CD14-positive monocyte (primary cell): ENCODE results near the gene ALDH2. TPM values are rescaled to one million over a fixed set of nuclear protein-coding genes. Genes with fewer than 3 reads are reported as not detected.

ENCODE experiments used
- DNase-seq, 3 donors: peaks; one replicate each; pipeline ENCODE4 v3.0.0-alpha.2; 2011 to 2022
- H2AFZ ChIP-seq: 2 replicates; pipeline ENCODE4 v1.6.0; 2012; ENCODE audit warnings: mild to moderate bottlenecking, low read depth, low read length, inconsistent platforms; ENCODE audit not compliant: insufficient read depth, poor library complexity, severe bottlenecking
- H3K27ac ChIP-seq, 2 donors: 1 replicate in 1 of 2; 2 replicates in 1 of 2; pipeline ENCODE4 v1.5.1; 2012 to 2013; ENCODE audit warnings: low read length in 2 of 2, control low read depth in 1 of 2, inconsistent platforms in 1 of 2, low read depth in 1 of 2, mild to moderate bottlenecking in 1 of 2
- H3K27me3 ChIP-seq, 2 donors: one replicate each; pipeline versions ENCODE4 v1.6.0 to v1.6.1; 2011 to 2013; ENCODE audit warnings: low read length in 2 of 2; ENCODE audit not compliant: control insufficient read depth in 2 of 2, insufficient read depth in 2 of 2
- H3K36me3 ChIP-seq, 2 donors: replicated peaks in 1 of 2; 1 replicate in 1 of 2; 2 replicates in 1 of 2; pipeline versions ENCODE4 v1.5.1 to v1.6.1; 2012 to 2013; ENCODE audit warnings: low read length in 2 of 2, control low read depth in 1 of 2, inconsistent platforms in 1 of 2, mild to moderate bottlenecking in 1 of 2; ENCODE audit not compliant: insufficient read depth in 2 of 2, control insufficient read depth in 1 of 2
- H3K4me1 ChIP-seq, 2 donors: 1 replicate in 1 of 2; 2 replicates in 1 of 2; pipeline versions ENCODE4 v1.5.1 to v1.6.1; 2012 to 2013; ENCODE audit warnings: low read length in 2 of 2, control low read depth in 1 of 2, inconsistent platforms in 1 of 2, mild to moderate bottlenecking in 1 of 2, moderate library complexity in 1 of 2; ENCODE audit not compliant: insufficient read depth in 2 of 2, control insufficient read depth in 1 of 2
- H3K4me2 ChIP-seq: replicated peaks from 2 replicates; pipeline ENCODE3; 2012; ENCODE audit warnings: low read length, moderate library complexity, mild to moderate bottlenecking; ENCODE audit not compliant: poor library complexity, severe bottlenecking; ENCODE audit errors: extremely low read depth
- H3K4me3 ChIP-seq, 3 experiments: fragments of 200-600 bp in 1 of 3; sonication (generic) in 1 of 3; replicated peaks in 1 of 3; 1 replicate in 2 of 3; 2 replicates in 1 of 3; pipeline ENCODE4 v1.5.1; 2011 to 2013; ENCODE audit warnings: low read length in 3 of 3, mild to moderate bottlenecking in 3 of 3, control low read depth in 2 of 3, low read depth in 2 of 3, inconsistent platforms in 1 of 3, moderate library complexity in 1 of 3
- H3K79me2 ChIP-seq: 2 replicates; pipeline ENCODE4 v1.6.0; 2012; ENCODE audit warnings: mild to moderate bottlenecking, control low read depth, inconsistent platforms, low read length, moderate library complexity; ENCODE audit not compliant: insufficient read depth
- H3K9ac ChIP-seq: 2 replicates; pipeline ENCODE4 v1.6.0; 2017; ENCODE audit warnings: low read length, mild to moderate bottlenecking; ENCODE audit not compliant: insufficient read depth, poor library complexity, severe bottlenecking
- H3K9me3 ChIP-seq, 2 donors: replicated peaks in 1 of 2; 1 replicate in 1 of 2; 2 replicates in 1 of 2; pipeline versions ENCODE4 v1.5.1 to v1.6.1; 2012 to 2013; ENCODE audit warnings: low read length in 2 of 2, control low read depth in 1 of 2; ENCODE audit not compliant: control insufficient read depth in 1 of 2, insufficient read depth in 1 of 2
- H4K20me1 ChIP-seq: 2 replicates; pipeline ENCODE4 v1.6.0; 2012; ENCODE audit warnings: mild to moderate bottlenecking, low read length, control low read depth, moderate library complexity; ENCODE audit not compliant: insufficient read depth
- H3K27ac Mint-ChIP-seq, 7 donors: one replicate each; pipeline ENCODE4 v1.8.0; 2020; ENCODE audit warnings: mild to moderate bottlenecking in 7 of 7, mixed read lengths in 7 of 7, moderate library complexity in 6 of 7, inconsistent platforms in 2 of 7
- H3K27me3 Mint-ChIP-seq, 3 donors: one replicate each; pipeline ENCODE4 v1.8.0; 2021 to 2022; ENCODE audit warnings: low read depth in 3 of 3, mild to moderate bottlenecking in 3 of 3, mixed read lengths in 3 of 3, moderate library complexity in 3 of 3, inconsistent platforms in 1 of 3
- H3K36me3 Mint-ChIP-seq, 2 donors: one replicate each; pipeline ENCODE4 v1.8.0; 2020; ENCODE audit warnings: mixed read lengths in 2 of 2, inconsistent platforms in 1 of 2, mild to moderate bottlenecking in 1 of 2
- H3K4me1 Mint-ChIP-seq: one replicate; pipeline ENCODE4 v1.8.0; 2020; ENCODE audit warnings: mild to moderate bottlenecking, mixed read lengths
- H3K4me3 Mint-ChIP-seq, 2 donors: one replicate each; pipeline ENCODE4 v1.8.0; 2020; ENCODE audit warnings: mild to moderate bottlenecking in 2 of 2, mixed read lengths in 2 of 2, moderate library complexity in 1 of 2
- H3K9me3 Mint-ChIP-seq, 7 donors: one replicate each; pipeline ENCODE4 v1.8.0; 2020 to 2022; ENCODE audit warnings: mixed read lengths in 7 of 7, mild to moderate bottlenecking in 6 of 7, moderate library complexity in 6 of 7, inconsistent platforms in 2 of 7
- WGBS: methylation state at CpG from one replicate; pipeline ENCODE4 v1.1.5; 2013; ENCODE audit warnings: missing lambda C conversion rate; ENCODE audit not compliant: insufficient coverage; 5-methylcytosine and 5-hydroxymethylcytosine counted together
- intact Hi-C, 2 donors: fragments of 100-400 bp; cut with micrococcal nuclease; formaldehyde crosslinking; loops; one replicate each; pipeline versions ENCODE4 v1.15.0 to v1.15.1; 2023
- polyA plus RNA-seq, 3 donors: library from polyadenylated mRNA; depleted of rRNA in 1 of 3; unstranded in 2 of 3; stranded (reverse) in 1 of 3; fragments of 300-500 nt in 2 of 3; fragments of >200 nt in 1 of 3; fragmentation: Illumina TruSeq in 2 of 3; gene quantifications; 1 replicate in 2 of 3; 2 replicates in 1 of 3; pipeline ENCODE4 v1.2.3, GENCODE V29; 2012 to 2021
- TF ChIP-seq, protein P1 (sequence below): fragments of 200-600 bp; IDR thresholded peaks from one replicate; pipeline ENCODE4 v1.8.0; 2022; ENCODE audit warnings: antibody characterized with exemption, mild to moderate bottlenecking

The ALDH2 gene
- polyA plus RNA-seq, 3 donors: 272 to 404 (median 384) TPM

DNA sequence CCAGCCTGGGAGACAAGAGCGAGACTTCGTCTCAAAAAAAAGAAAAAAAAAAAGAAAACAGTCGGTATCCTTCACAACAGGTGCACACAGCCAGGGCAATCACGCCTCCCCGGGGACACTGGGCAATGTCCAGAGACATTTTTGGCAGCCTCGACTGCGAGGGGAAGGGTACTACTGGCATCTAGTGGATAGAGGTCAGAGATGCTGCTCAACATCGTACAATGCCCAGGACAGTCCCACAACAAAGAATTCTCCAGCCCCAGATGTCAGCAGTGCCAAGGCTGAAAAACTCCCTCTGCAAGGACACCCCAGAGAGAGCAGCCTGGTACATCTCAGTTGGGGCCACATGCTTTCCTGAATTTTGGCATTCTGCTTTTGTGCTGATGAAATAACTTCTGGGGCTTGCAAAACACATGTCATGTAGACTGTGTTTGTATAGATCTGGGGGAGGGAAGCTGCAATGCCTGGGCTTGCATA is 21.5 kb downstream of the ALDH2 start:
- Histone ChIP-seq H3K36me3 (peaks cover 86 to 96% of the 10 kb centered on the region in 2 donors), H3K27me3 (no peaks in the 10 kb centered on the region), H4K20me1 (peaks cover 49% of the 10 kb centered on the region), H3K4me2 (no peak overlapping the region), H3K4me3 (no peak overlapping the region), H3K9ac (no peak overlapping the region), H3K79me2 (no peaks in the 10 kb centered on the region), H3K9me3 (no peaks in the 10 kb centered on the region), H3K27ac (peak overlapping the region in 1 of 2 donors; percentile 33), H2AFZ (no peak overlapping the region), H3K4me1 (no peaks in the 10 kb centered on the region)
- Mint-ChIP-seq H3K9me3 (peaks cover 0 to 2% (median 0%) of the 10 kb centered on the region in 7 donors), H3K4me3 (no peak overlapping the region), H3K27ac (peak overlapping the region in 4 of 7 donors; percentile 52 to 74 (median 61)), H3K36me3 (peaks cover 82 to 97% of the 10 kb centered on the region in 2 donors), H3K27me3 (no peaks in the 10 kb centered on the region), H3K4me1 (peaks cover 4% of the 10 kb centered on the region)
- DNase-seq: peak in 2 of 3 donors; percentile 31 to 40
- intact Hi-C loops: loop anchor here (2.0 to 5.0 kb wide), 2 partner anchors 33 to 36 kb away; no protein-coding TSS in a partner anchor
- 78% methylated on average over 7 of the region's 8 CpGs for WGBS
- TF ChIP-seq, protein P1, sequence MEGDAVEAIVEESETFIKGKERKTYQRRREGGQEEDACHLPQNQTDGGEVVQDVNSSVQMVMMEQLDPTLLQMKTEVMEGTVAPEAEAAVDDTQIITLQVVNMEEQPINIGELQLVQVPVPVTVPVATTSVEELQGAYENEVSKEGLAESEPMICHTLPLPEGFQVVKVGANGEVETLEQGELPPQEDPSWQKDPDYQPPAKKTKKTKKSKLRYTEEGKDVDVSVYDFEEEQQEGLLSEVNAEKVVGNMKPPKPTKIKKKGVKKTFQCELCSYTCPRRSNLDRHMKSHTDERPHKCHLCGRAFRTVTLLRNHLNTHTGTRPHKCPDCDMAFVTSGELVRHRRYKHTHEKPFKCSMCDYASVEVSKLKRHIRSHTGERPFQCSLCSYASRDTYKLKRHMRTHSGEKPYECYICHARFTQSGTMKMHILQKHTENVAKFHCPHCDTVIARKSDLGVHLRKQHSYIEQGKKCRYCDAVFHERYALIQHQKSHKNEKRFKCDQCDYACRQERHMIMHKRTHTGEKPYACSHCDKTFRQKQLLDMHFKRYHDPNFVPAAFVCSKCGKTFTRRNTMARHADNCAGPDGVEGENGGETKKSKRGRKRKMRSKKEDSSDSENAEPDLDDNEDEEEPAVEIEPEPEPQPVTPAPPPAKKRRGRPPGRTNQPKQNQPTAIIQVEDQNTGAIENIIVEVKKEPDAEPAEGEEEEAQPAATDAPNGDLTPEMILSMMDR: peak; percentile 51

DNA sequence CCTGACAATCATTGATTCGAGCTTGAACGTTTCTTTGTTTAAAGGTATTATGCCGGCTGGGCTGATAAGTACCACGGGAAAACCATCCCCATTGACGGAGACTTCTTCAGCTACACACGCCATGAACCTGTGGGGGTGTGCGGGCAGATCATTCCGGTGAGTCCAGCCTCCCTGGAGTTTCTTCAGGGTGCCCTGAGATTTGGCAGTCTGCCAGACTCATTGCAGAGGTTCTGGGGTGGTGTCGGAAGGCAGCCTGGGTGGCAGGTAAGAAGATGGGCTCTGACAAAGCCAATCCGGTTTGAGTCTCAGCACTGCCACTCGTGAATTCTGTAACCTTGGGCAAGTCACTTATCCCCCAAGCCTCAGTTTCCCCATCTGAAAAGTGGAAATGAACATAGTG is 23.0 kb downstream of the ALDH2 start:
- Mint-ChIP-seq H3K4me3 (no peak overlapping the region), H3K27ac (peak overlapping the region in 1 of 7 donors; percentile 45), H3K4me1 (peaks cover 4% of the 10 kb centered on the region), H3K27me3 (peaks cover 0 to 2% (median 2%) of the 10 kb centered on the region in 3 donors), H3K36me3 (peaks cover 82 to 97% of the 10 kb centered on the region in 2 donors), H3K9me3 (peaks cover 0 to 2% (median 0%) of the 10 kb centered on the region in 7 donors)
- intact Hi-C loops: loop anchor here (2.0 to 5.0 kb wide), 2 partner anchors 35 to 37 kb away; no protein-coding TSS in a partner anchor
- Histone ChIP-seq H2AFZ (no peak overlapping the region), H3K27ac (no peak overlapping the region), H3K4me2 (no peak overlapping the region), H4K20me1 (peaks cover 58% of the 10 kb centered on the region), H3K9ac (no peak overlapping the region), H3K9me3 (no peaks in the 10 kb centered on the region), H3K4me1 (no peaks in the 10 kb centered on the region), H3K27me3 (no peaks in the 10 kb centered on the region), H3K79me2 (no peaks in the 10 kb centered on the region), H3K4me3 (no peak overlapping the region), H3K36me3 (peaks cover 83 to 96% of the 10 kb centered on the region in 2 donors)
- WGBS: 99% methylated on average over 8 of the region's 11 CpGs
- no peak for DNase-seq
- TF ChIP-seq, protein P1: no peak
